ENCODE data around the gene COL17A1.

The COL17A1 gene

DNA sequence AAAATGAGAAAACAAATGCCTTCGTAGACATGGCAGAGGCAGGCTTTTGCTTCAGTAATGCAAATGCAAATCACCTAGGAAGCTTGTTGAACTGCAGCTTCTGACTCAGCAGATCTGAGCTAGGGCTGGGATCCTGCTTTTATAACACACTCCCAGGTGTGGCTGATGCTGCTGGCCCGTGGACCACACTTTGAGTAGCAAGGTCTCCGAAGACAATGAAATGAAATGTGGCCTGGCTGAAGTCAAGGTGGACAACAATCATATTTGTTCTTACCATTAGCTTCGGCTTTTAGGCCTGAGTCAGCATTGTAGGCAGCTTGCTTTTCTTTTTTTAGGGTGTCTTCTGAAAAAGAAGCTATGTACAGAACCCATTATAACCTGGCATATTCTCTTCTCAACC is 26.3 kb downstream of the COL17A1 start:
- Histone ChIP-seq H3K9ac (ENCODE audit: low read length) (no peak overlapping the region), H4K20me1 (ENCODE audit: insufficient read depth, low read length) (no peaks in the 10 kb centered on the region), H3K4me1 (ENCODE audit: low read length) (no peaks in the 10 kb centered on the region), H2AFZ (ENCODE audit: low read depth, low read length) (no peak overlapping the region), H3K27me3 (ENCODE audit: low read depth, low read length) (no peaks in the 10 kb centered on the region), H3K36me3 (replicated peaks; ENCODE audit: low read depth, low read length) (no peaks in the 10 kb centered on the region), H3K4me3 (ENCODE audit: low read length) (no peak overlapping the region), H3K27ac (ENCODE audit: low read length) (no peak overlapping the region), H3K9me3 (ENCODE audit: insufficient read depth, low read length) (no peaks in the 10 kb centered on the region), H3K4me2 (ENCODE audit: low read length) (no peak overlapping the region), H3K79me2 (ENCODE audit: low read length) (no peaks in the 10 kb centered on the region)
- TF ChIP-seq, protein P1, sequence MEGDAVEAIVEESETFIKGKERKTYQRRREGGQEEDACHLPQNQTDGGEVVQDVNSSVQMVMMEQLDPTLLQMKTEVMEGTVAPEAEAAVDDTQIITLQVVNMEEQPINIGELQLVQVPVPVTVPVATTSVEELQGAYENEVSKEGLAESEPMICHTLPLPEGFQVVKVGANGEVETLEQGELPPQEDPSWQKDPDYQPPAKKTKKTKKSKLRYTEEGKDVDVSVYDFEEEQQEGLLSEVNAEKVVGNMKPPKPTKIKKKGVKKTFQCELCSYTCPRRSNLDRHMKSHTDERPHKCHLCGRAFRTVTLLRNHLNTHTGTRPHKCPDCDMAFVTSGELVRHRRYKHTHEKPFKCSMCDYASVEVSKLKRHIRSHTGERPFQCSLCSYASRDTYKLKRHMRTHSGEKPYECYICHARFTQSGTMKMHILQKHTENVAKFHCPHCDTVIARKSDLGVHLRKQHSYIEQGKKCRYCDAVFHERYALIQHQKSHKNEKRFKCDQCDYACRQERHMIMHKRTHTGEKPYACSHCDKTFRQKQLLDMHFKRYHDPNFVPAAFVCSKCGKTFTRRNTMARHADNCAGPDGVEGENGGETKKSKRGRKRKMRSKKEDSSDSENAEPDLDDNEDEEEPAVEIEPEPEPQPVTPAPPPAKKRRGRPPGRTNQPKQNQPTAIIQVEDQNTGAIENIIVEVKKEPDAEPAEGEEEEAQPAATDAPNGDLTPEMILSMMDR (IDR thresholded peaks at IDR 0.05; ENCODE audit: low read depth, low read length) = no peak
- TF ChIP-seq EZH2phosphoT487 (IDR thresholded peaks at IDR 0.05; ENCODE audit: low read depth) = no peak

DNA sequence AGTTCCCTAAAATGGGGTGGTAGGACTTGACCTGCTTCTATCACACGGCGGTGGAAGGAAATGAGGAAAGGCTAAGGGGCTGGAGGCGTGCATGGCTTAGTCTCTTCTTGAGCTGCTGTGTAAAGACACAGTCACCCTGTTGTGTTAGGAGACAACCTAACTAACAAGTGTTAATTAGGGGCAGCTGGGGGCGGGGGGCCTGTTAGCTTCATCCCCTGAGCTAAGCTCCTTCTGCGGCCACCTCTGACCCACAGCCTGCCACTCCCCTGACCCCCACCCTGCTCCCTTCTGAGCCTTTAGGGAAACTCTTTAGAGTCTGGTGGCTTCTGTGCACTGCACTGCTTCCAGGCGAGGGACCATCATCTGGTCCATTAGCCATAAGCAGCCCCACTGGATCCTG is 28.0 kb downstream of the COL17A1 start:
- no peak overlapping the region for H3K27ac ChIP-seq (ENCODE audit: low read length)
- no peaks in the 10 kb centered on the region for H4K20me1 ChIP-seq (ENCODE audit: insufficient read depth, low read length)
- H3K27me3 ChIP-seq (ENCODE audit: low read depth, low read length) = no peaks in the 10 kb centered on the region
- TF ChIP-seq EZH2phosphoT487 (IDR thresholded peaks at IDR 0.05; ENCODE audit: low read depth) = no peak
- TF ChIP-seq, protein P1 (IDR thresholded peaks at IDR 0.05; ENCODE audit: low read depth, low read length) = no peak
- H3K79me2 ChIP-seq (ENCODE audit: low read length) = no peaks in the 10 kb centered on the region
- H2AFZ ChIP-seq (ENCODE audit: low read depth, low read length) = no peak overlapping the region
- no peaks in the 10 kb centered on the region for H3K4me1 ChIP-seq (ENCODE audit: low read length)
- H3K4me3 ChIP-seq (ENCODE audit: low read length) = no peak overlapping the region
- no peaks in the 10 kb centered on the region for H3K9me3 ChIP-seq (ENCODE audit: insufficient read depth, low read length)
- no peaks in the 10 kb centered on the region for H3K36me3 ChIP-seq (replicated peaks; ENCODE audit: low read depth, low read length)
- H3K9ac ChIP-seq (ENCODE audit: low read length) = no peak overlapping the region
- H3K4me2 ChIP-seq (ENCODE audit: low read length) = no peak overlapping the region

DNA sequence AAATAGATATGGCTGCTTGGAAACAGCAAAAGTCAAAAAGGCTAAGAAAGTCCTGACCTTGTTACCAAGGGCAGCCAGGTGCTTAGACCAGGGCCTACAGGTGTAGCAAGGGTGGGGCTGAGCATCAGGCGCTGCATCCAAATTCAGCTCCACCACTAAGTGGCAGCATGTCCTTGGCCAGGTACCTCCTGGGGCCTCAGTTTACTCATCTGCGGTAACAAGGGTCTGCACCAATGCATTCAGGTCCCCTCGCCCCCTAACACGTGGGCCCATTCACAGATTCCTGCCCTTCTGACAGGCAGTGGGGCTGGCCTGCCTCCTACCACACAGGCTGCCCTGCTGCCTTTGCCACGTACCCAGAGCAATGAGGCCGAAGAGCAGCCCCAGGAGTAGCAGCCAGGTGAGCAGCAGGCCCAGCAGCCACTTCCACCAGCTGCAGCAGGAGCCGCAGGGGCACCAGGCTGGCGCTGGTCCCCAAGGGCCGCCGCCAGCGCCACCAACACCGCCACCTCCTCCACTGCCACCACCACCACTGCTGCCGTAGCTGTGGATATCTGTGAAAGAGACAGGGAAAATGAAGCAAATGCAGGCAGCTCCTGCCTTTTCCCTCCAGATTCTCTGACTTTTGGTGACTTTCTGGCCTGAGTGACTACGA is 28.9 kb downstream of the COL17A1 start:
- Histone ChIP-seq H4K20me1 (ENCODE audit: insufficient read depth, low read length) (no peaks in the 10 kb centered on the region), H3K9ac (ENCODE audit: low read length) (no peak overlapping the region), H3K79me2 (ENCODE audit: low read length) (no peaks in the 10 kb centered on the region), H3K4me1 (ENCODE audit: low read length) (no peaks in the 10 kb centered on the region), H3K4me3 (ENCODE audit: low read length) (no peak overlapping the region), H3K36me3 (replicated peaks; ENCODE audit: low read depth, low read length) (no peaks in the 10 kb centered on the region), H2AFZ (ENCODE audit: low read depth, low read length) (no peak overlapping the region), H3K4me2 (ENCODE audit: low read length) (no peak overlapping the region), H3K27me3 (ENCODE audit: low read depth, low read length) (no peaks in the 10 kb centered on the region), H3K9me3 (ENCODE audit: insufficient read depth, low read length) (no peaks in the 10 kb centered on the region), H3K27ac (ENCODE audit: low read length) (no peak overlapping the region)
- TF ChIP-seq, protein P1 (IDR thresholded peaks at IDR 0.05; ENCODE audit: low read depth, low read length) = no peak
- no peak for TF ChIP-seq EZH2phosphoT487 (IDR thresholded peaks at IDR 0.05; ENCODE audit: low read depth)

DNA sequence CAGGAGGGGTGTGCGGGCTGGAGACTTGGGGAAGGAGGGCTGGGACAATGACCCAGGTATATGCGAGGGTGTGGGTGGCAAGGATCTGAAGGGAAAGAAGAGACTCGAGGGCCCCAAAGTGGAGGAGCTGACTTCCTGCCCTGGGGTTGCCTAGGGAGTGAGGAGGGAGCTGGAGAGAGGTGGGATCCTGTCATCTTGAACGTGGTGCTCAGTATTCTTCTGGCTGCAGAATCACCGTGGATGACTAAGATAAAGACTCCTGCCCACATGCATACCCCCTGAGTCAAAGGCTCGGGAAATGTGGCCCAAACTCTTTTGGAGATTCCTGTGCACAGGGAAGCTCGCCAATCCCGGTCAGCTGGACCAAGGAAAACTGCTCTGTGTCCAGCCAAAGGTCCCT is 31.2 kb downstream of the COL17A1 start:
- Histone ChIP-seq H3K9me3 (ENCODE audit: insufficient read depth, low read length) (no peaks in the 10 kb centered on the region), H2AFZ (ENCODE audit: low read depth, low read length) (no peak overlapping the region), H3K4me1 (ENCODE audit: low read length) (no peaks in the 10 kb centered on the region), H3K4me2 (ENCODE audit: low read length) (no peak overlapping the region), H3K79me2 (ENCODE audit: low read length) (no peaks in the 10 kb centered on the region), H3K4me3 (ENCODE audit: low read length) (no peak overlapping the region), H3K27me3 (ENCODE audit: low read depth, low read length) (no peaks in the 10 kb centered on the region), H3K27ac (ENCODE audit: low read length) (no peak overlapping the region), H3K9ac (ENCODE audit: low read length) (no peak overlapping the region), H4K20me1 (ENCODE audit: insufficient read depth, low read length) (no peaks in the 10 kb centered on the region), H3K36me3 (replicated peaks; ENCODE audit: low read depth, low read length) (no peaks in the 10 kb centered on the region)
- TF ChIP-seq, protein P1 (IDR thresholded peaks at IDR 0.05; ENCODE audit: low read depth, low read length) = no peak
- no peak for TF ChIP-seq EZH2phosphoT487 (IDR thresholded peaks at IDR 0.05; ENCODE audit: low read depth)

Data from OCI-LY3 (cell line).